Stomach (tissue), 4 donors: ENCODE data around the gene CRISPLD2.

Experiments used
- EP300 ChIP-seq: sonication (generic); formaldehyde crosslinking; IDR thresholded peaks from one replicate; pipeline ENCODE4 v1.6.1; 2017; ENCODE audit warnings: antibody characterized with exemption
- POLR2A ChIP-seq, 4 donors: fragments of 450-650 bp; IDR thresholded peaks; one replicate each; pipeline ENCODE4 v1.6.1; 2016; ENCODE audit warnings: antibody characterized with exemption in 4 of 4, control low read depth in 2 of 4, mild to moderate bottlenecking in 1 of 4, moderate library complexity in 1 of 4
- POLR2AphosphoS5 ChIP-seq, 3 donors: sonication (generic); formaldehyde crosslinking; IDR thresholded peaks; one replicate each; pipeline ENCODE4 v1.6.1; 2016; ENCODE audit warnings: antibody characterized with exemption in 3 of 3
- TF ChIP-seq, protein P1 (sequence below), 7 experiments: fragments of 450-650 bp in 4 of 7; fragments of 200-600 bp in 3 of 7; sonication (generic) in 3 of 7; IDR thresholded peaks; one replicate each; pipeline ENCODE4 v1.5.1; 2016 to 2019; ENCODE audit warnings: antibody characterized with exemption in 7 of 7, control low read depth in 2 of 7, mild to moderate bottlenecking in 1 of 7

GRCh38 chr16:84863481-84863814 is 43.7 kb downstream of the CRISPLD2 start:
- TF ChIP-seq, protein P1, sequence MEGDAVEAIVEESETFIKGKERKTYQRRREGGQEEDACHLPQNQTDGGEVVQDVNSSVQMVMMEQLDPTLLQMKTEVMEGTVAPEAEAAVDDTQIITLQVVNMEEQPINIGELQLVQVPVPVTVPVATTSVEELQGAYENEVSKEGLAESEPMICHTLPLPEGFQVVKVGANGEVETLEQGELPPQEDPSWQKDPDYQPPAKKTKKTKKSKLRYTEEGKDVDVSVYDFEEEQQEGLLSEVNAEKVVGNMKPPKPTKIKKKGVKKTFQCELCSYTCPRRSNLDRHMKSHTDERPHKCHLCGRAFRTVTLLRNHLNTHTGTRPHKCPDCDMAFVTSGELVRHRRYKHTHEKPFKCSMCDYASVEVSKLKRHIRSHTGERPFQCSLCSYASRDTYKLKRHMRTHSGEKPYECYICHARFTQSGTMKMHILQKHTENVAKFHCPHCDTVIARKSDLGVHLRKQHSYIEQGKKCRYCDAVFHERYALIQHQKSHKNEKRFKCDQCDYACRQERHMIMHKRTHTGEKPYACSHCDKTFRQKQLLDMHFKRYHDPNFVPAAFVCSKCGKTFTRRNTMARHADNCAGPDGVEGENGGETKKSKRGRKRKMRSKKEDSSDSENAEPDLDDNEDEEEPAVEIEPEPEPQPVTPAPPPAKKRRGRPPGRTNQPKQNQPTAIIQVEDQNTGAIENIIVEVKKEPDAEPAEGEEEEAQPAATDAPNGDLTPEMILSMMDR (IDR thresholded peaks at IDR 0.05), result no peak
- TF ChIP-seq POLR2A (IDR thresholded peaks at IDR 0.05) (no peak), POLR2AphosphoS5 (IDR thresholded peaks at IDR 0.05) (no peak), EP300 (no peak)
